Upper lobe of left lung (tissue), 6 donors: ENCODE measurements around the gene RPL31. TPM values are rescaled to one million over a fixed set of nuclear protein-coding genes. Genes with fewer than 3 reads are reported as not detected.

Experiments
- ATAC-seq, 2 donors: fragments of 200-7000 bp; cut with Tn5 transposase; one replicate each; pipeline ENCODE4 v1.9.1; 2022; ENCODE audit warnings: mild to moderate bottlenecking in 2 of 2, moderate library complexity in 2 of 2; ENCODE audit not compliant: low FRiP score in 2 of 2
- DNase-seq, 2 donors: peaks; one replicate each; pipeline ENCODE4 v3.0.0-alpha.2; 2019 to 2020
- H3K27ac ChIP-seq, 4 donors: fragments of 200-600 bp; sonication (generic); one replicate each; pipeline ENCODE4 v1.5.1; 2016 to 2019
- H3K27me3 ChIP-seq, 4 donors: fragments of 200-600 bp; sonication (generic); one replicate each; pipeline ENCODE4 v1.5.1; 2017 to 2019
- H3K36me3 ChIP-seq, 4 donors: fragments of 200-600 bp; sonication (generic); one replicate each; pipeline ENCODE4 v1.5.1; 2016 to 2019
- H3K4me1 ChIP-seq, 4 donors: fragments of 200-600 bp; sonication (generic); one replicate each; pipeline ENCODE4 v1.5.1; 2018 to 2019
- H3K4me3 ChIP-seq, 4 donors: fragments of 200-600 bp; sonication (generic); one replicate each; pipeline ENCODE4 v1.5.1; 2017 to 2019; ENCODE audit warnings: mild to moderate bottlenecking in 2 of 4, moderate library complexity in 1 of 4
- H3K9me3 ChIP-seq, 4 donors: fragments of 200-600 bp; sonication (generic); one replicate each; pipeline ENCODE4 v1.5.1; 2018 to 2019
- CTCF ChIP-seq, 6 experiments: fragments of 450-650 bp in 4 of 6; fragments of 200-600 bp in 2 of 6; sonication (generic) in 2 of 6; IDR thresholded peaks; one replicate each; pipeline ENCODE4 v1.5.1; 2016 to 2019; ENCODE audit warnings: antibody characterized with exemption in 6 of 6
- EP300 ChIP-seq, 4 donors: sonication (generic); formaldehyde crosslinking; IDR thresholded peaks; one replicate each; pipeline ENCODE4 v1.5.1; 2017; ENCODE audit warnings: antibody characterized with exemption in 4 of 4, control low read depth in 2 of 4
- POLR2A ChIP-seq, 4 donors: fragments of 450-650 bp; IDR thresholded peaks; one replicate each; pipeline ENCODE4 v1.5.1; 2016 to 2017; ENCODE audit warnings: antibody characterized with exemption in 4 of 4, mild to moderate bottlenecking in 2 of 4
- POLR2AphosphoS5 ChIP-seq, 2 donors: sonication (generic); formaldehyde crosslinking; IDR thresholded peaks; one replicate each; pipeline ENCODE4 v1.5.1; 2017; ENCODE audit warnings: antibody characterized with exemption in 2 of 2
- WGBS, 2 donors: methylation state at CpG; one replicate each; pipeline ENCODE4 v1.1.5; 2017 to 2018; 5-methylcytosine and 5-hydroxymethylcytosine counted together
- total RNA-seq, 6 donors: library from RNA; depleted of rRNA in 4 of 6; stranded (reverse); fragments of >200 nt in 4 of 6; gene quantifications; one replicate each; pipeline versions ENCODE4 v1.1.0 to v1.2.1, GENCODE V29; 2016 to 2021
- donor health status: DM: no; HTN: no; CAD: no; lungs with moderate emphysema.
- donor health status: DM: no; HTN: yes; CAD: no; lungs with severe emphysema.

RPL31 gene
- total RNA-seq, 6 donors from 2014 or later: 422 to 1,166 (median 1,010) TPM

GRCh38 chr2:100987974-100988373 is 14.1 kb upstream of the RPL31 start:
- Histone ChIP-seq H3K9me3 (no peaks in the 10 kb centered on the region), H3K4me3 (no peak overlapping the region), H3K27ac (no peak overlapping the region), H3K36me3 (no peaks in the 10 kb centered on the region), H3K4me1 (no peaks in the 10 kb centered on the region), H3K27me3 (no peaks in the 10 kb centered on the region)
- TF ChIP-seq POLR2A (IDR thresholded peaks at IDR 0.05) (no peak), EP300 (IDR thresholded peaks at IDR 0.05) (no peak), POLR2AphosphoS5 (IDR thresholded peaks at IDR 0.05) (no peak), CTCF (IDR thresholded peaks at IDR 0.05) (no peak)
- 84 to 91% methylated on average over 3 to 4 of the region's 4 CpGs for WGBS, 2 donors
- DNase-seq (peak in 1 of 2 donors; percentile 53), ATAC-seq (no peak)

GRCh38 chr2:100988630-100989417 is 13.3 kb upstream of the RPL31 start:
- H3K9me3 ChIP-seq: no peaks in the 10 kb centered on the region
- no peak for ATAC-seq
- 78 to 93% methylated on average over 6 to 7 of the region's 8 CpGs for WGBS, 2 donors
- peak in 1 of 2 donors; percentile 47 for DNase-seq
- TF ChIP-seq POLR2AphosphoS5 (IDR thresholded peaks at IDR 0.05) (no peak), CTCF (IDR thresholded peaks at IDR 0.05) (no peak)
- H3K4me3 ChIP-seq: no peak overlapping the region
- no peaks in the 10 kb centered on the region for H3K27me3 ChIP-seq
- H3K36me3 ChIP-seq: peaks cover 0 to 6% (median 0%) of the 10 kb centered on the region in 4 donors
- H3K27ac ChIP-seq: no peak overlapping the region
- H3K4me1 ChIP-seq: no peaks in the 10 kb centered on the region

- no peaks in the 10 kb centered on the region for H3K27me3 ChIP-seq
- no peak for DNase-seq
- no peaks in the 10 kb centered on the region for H3K9me3 ChIP-seq
- ATAC-seq: no peak
- H3K27ac ChIP-seq: no peak overlapping the region
- WGBS, 2 donors: 90 to 94% methylated on average over 3 of the region's 3 CpGs
- peaks cover 0 to 11% (median 0%) of the 10 kb centered on the region in 4 donors for H3K36me3 ChIP-seq
- no peak overlapping the region for H3K4me3 ChIP-seq
- TF ChIP-seq POLR2AphosphoS5 (IDR thresholded peaks at IDR 0.05) (no peak), POLR2A (IDR thresholded peaks at IDR 0.05) (no peak), CTCF (IDR thresholded peaks at IDR 0.05) (no peak), EP300 (IDR thresholded peaks at IDR 0.05) (no peak)
- no peaks in the 10 kb centered on the region for H3K4me1 ChIP-seq
Observed at GRCh38 chr2:100989666-100990065, 12.4 kb upstream of the RPL31 start.

- DNase-seq (peak in 1 of 2 donors; percentile 30), ATAC-seq (no peak)
- Histone ChIP-seq H3K4me3 (no peak overlapping the region), H3K27me3 (no peaks in the 10 kb centered on the region), H3K36me3 (peaks cover 0 to 12% (median 0%) of the 10 kb centered on the region in 4 donors), H3K9me3 (no peaks in the 10 kb centered on the region), H3K27ac (no peak overlapping the region), H3K4me1 (no peaks in the 10 kb centered on the region)
- WGBS, 2 donors: 95 to 98% methylated on average over 8 to 9 of the region's 9 CpGs
- TF ChIP-seq EP300 (IDR thresholded peaks at IDR 0.05): no peak
Observed at GRCh38 chr2:100990166-100990565, 11.9 kb upstream of the RPL31 start.

GRCh38 chr2:100990650-100991403 is 11.3 kb upstream of the RPL31 start:
- peak in 1 of 2 donors; percentile 49 for DNase-seq
- no peak for TF ChIP-seq EP300 (IDR thresholded peaks at IDR 0.05)
- TF ChIP-seq POLR2AphosphoS5 (IDR thresholded peaks at IDR 0.05): no peak
- TF ChIP-seq POLR2A (IDR thresholded peaks at IDR 0.05): no peak
- no peak for TF ChIP-seq CTCF (IDR thresholded peaks at IDR 0.05)
- 85 to 88% methylated on average over 24 of the region's 24 CpGs for WGBS, 2 donors

More at GRCh38 chr2:100990650-100991403, 11.3 kb upstream of the RPL31 start:
- no peak for ATAC-seq
- no peak overlapping the region for H3K4me3 ChIP-seq
- no peaks in the 10 kb centered on the region for H3K4me1 ChIP-seq
- no peaks in the 10 kb centered on the region for H3K27me3 ChIP-seq
- H3K27ac ChIP-seq: no peak overlapping the region
- H3K9me3 ChIP-seq: no peaks in the 10 kb centered on the region
- H3K36me3 ChIP-seq: peaks cover 0 to 19% (median 0%) of the 10 kb centered on the region in 4 donors
